HEK293T (cell line): ENCODE results near the gene DES.

Experiments
- ARNT ChIP-seq: fragments of 450-650 bp; IDR thresholded peaks from 2 replicates; pipeline ENCODE4 v1.6.1; 2017; ENCODE audit warnings: mild to moderate bottlenecking
- ELF4 ChIP-seq: fragments of 450-650 bp; IDR thresholded peaks from 2 replicates; pipeline ENCODE4 v1.6.1; 2017; ENCODE audit warnings: antibody characterized with exemption
- FOXA1 ChIP-seq: fragments of 450-650 bp; IDR thresholded peaks from 2 replicates; pipeline ENCODE4 v1.6.1; 2016; ENCODE audit warnings: mild to moderate bottlenecking
- FOXM1 ChIP-seq: fragments of 450-650 bp; IDR thresholded peaks from 2 replicates; pipeline ENCODE4 v1.6.1; 2017; ENCODE audit warnings: mild to moderate bottlenecking, borderline replicate concordance
- HDGF ChIP-seq: fragments of 450-650 bp; IDR thresholded peaks from 2 replicates; pipeline ENCODE4 v1.6.1; 2017; ENCODE audit warnings: antibody characterized with exemption, borderline replicate concordance
- L3MBTL2 ChIP-seq: fragments of 450-650 bp; conservative IDR thresholded peaks from 2 replicates; pipeline ENCODE4 v1.6.1; 2016; ENCODE audit warnings: mild to moderate bottlenecking
- NFRKB ChIP-seq: fragments of 450-650 bp; IDR thresholded peaks from 2 replicates; pipeline ENCODE4 v1.6.1; 2016; ENCODE audit warnings: mild to moderate bottlenecking, moderate library complexity
- PKNOX1 ChIP-seq: fragments of 450-650 bp; IDR thresholded peaks from 2 replicates; pipeline ENCODE4 v1.6.1; 2016
- SP1 ChIP-seq: fragments of 450-650 bp; IDR thresholded peaks from 2 replicates; pipeline ENCODE4 v1.6.1; 2017
- SUZ12 ChIP-seq: fragments of 450-650 bp; IDR thresholded peaks from 2 replicates; pipeline ENCODE4 v1.6.1; 2016; ENCODE audit warnings: mild to moderate bottlenecking
- TARDBP ChIP-seq: fragments of 450-650 bp; IDR thresholded peaks from 2 replicates; pipeline ENCODE4 v1.6.1; 2016
- ZNF384 ChIP-seq: fragments of 450-650 bp; IDR thresholded peaks from 2 replicates; pipeline ENCODE4 v1.6.1; 2016

GRCh38 chr2:219408631-219409030 lies 9.5 kb upstream of the DES start:
- no peak for TF ChIP-seq HDGF
- TF ChIP-seq SP1: no peak
- TF ChIP-seq FOXM1: no peak
- no peak for TF ChIP-seq ARNT
- TF ChIP-seq FOXA1: no peak
- no peak for TF ChIP-seq L3MBTL2
- no peak for TF ChIP-seq SUZ12
- TF ChIP-seq ZNF384: no peak
- no peak for TF ChIP-seq NFRKB
- TF ChIP-seq ELF4: no peak
- TF ChIP-seq PKNOX1: no peak
- TF ChIP-seq TARDBP: no peak
